ENCODE measurements around the gene TNNT1. TPM values are rescaled to one million over a fixed set of nuclear protein-coding genes. Genes with fewer than 3 reads are reported as not detected.
A peak's percentile ranks its signal among the peaks of the same experiment; 100 is the strongest.

TNNT1 gene
- total and polyA plus RNA-seq, 12 donors = 0.36 to 11.1 (median 0.90) TPM; not detected in 4

DNA sequence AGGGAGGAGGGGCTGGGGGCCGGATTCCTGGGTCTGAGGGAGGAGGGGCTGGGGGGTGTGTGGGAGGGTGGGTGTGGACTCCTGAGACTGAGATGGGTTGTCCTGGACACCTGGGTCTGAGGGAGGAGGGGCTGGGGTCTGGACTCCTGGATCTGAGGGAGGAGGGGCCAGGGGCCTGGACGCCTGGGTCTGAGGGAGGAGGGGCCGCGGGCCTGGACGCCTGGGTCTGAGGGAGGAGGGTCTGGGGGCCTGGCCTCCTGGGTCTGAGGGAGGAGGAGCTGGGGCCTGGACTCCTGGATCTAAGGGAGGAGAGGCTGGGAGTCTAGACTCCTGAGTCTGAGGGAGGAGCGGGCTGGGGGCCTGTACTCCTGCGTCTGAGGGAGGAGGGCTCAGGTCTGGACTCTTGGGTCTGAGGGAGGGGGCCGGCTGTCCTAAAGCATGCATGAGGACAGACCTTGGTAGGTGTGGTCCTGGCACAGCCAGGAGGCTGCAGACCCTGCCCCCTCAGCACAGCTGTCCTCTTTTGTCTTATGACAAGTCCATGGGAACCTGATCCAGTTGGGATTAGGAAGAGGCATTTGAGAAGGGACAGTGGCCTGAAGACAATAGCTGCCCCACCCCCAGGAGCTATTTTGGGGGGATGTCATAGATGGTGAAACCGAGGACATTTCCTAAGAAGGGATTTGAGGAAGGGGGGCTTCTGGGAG, 1.3 kb downstream of the TNNT1 start:
- H3K4me3 ChIP-seq = no peak overlapping the region
- H3K27ac ChIP-seq = no peak overlapping the region
- H3K4me1 ChIP-seq (replicated peaks in 1 of 2) = no peaks in the 10 kb centered on the region
- H3K27me3 ChIP-seq = peaks cover 28% of the 10 kb centered on the region
- 37 to 50% (median 47%) methylated on average over 3 to 9 of the region's 9 CpGs; no CpG with 5 or more reads in 1 of the 4 donors for WGBS, 4 donors
- no peak for DNase-seq
- H3K9me3 ChIP-seq (replicated peaks in 1 of 3) = no peaks in the 10 kb centered on the region
- no peaks in the 10 kb centered on the region for H3K36me3 ChIP-seq (replicated peaks in 1 of 2)
- intact Hi-C loops (cut with DNase I) = loop anchor here in 1 of 2 donors (10.0 kb wide), 2 partner anchors 267 to 357 kb away; no protein-coding TSS in a partner anchor
- TF ChIP-seq POLR2A (IDR thresholded peaks at IDR 0.05) = no peak
- TF ChIP-seq, protein P1, sequence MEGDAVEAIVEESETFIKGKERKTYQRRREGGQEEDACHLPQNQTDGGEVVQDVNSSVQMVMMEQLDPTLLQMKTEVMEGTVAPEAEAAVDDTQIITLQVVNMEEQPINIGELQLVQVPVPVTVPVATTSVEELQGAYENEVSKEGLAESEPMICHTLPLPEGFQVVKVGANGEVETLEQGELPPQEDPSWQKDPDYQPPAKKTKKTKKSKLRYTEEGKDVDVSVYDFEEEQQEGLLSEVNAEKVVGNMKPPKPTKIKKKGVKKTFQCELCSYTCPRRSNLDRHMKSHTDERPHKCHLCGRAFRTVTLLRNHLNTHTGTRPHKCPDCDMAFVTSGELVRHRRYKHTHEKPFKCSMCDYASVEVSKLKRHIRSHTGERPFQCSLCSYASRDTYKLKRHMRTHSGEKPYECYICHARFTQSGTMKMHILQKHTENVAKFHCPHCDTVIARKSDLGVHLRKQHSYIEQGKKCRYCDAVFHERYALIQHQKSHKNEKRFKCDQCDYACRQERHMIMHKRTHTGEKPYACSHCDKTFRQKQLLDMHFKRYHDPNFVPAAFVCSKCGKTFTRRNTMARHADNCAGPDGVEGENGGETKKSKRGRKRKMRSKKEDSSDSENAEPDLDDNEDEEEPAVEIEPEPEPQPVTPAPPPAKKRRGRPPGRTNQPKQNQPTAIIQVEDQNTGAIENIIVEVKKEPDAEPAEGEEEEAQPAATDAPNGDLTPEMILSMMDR (IDR thresholded peaks at IDR 0.05) = no peak

DNA sequence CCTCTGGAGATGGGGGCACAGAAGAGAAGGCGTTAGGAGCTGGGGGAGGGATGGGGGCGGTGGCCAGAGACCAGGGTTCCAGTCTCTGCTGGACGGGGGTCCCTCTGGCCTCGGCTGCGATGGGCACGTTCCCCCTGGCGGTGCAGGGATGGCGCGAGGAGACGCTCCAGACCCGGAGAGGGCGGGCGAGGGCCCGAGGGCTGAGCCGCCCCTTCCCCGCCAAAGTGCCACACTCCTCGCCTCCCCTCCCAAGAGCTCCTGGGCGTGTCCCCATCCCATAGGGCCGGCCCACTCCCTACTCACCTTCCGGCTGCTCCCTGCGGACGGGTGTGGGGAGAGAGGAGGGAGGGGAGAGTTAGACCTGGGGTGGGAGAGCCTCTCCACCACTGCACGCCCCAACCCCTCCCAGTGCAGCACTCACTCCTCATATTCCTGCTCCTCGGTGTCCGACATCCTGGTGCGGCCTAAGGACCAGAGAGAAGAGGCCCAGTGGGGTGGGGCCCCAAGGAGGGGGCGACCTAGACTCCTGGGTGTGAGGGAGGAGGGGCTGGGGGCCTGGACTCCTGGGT, 2.2 kb downstream of the TNNT1 start:
- DNase-seq = no peak
- peaks cover 36% of the 10 kb centered on the region for H3K27me3 ChIP-seq
- TF ChIP-seq, protein P1 (IDR thresholded peaks at IDR 0.05) = no peak
- no peak for TF ChIP-seq POLR2A (IDR thresholded peaks at IDR 0.05)
- no peak overlapping the region for H3K4me3 ChIP-seq
- WGBS, 4 donors = 5 to 13% (median 9%) methylated on average over 3 to 26 of the region's 27 CpGs
- H3K27ac ChIP-seq = no peak overlapping the region
- no peaks in the 10 kb centered on the region for H3K36me3 ChIP-seq (replicated peaks in 1 of 2)
- peaks cover 0 to 1% of the 10 kb centered on the region in 2 donors for H3K4me1 ChIP-seq (replicated peaks in 1 of 2)
- H3K9me3 ChIP-seq (replicated peaks in 1 of 3) = no peaks in the 10 kb centered on the region
- intact Hi-C loops (cut with DNase I) = loop anchor here in 1 of 2 donors (10.0 kb wide), 2 partner anchors 268 to 358 kb away; no protein-coding TSS in a partner anchor

DNA sequence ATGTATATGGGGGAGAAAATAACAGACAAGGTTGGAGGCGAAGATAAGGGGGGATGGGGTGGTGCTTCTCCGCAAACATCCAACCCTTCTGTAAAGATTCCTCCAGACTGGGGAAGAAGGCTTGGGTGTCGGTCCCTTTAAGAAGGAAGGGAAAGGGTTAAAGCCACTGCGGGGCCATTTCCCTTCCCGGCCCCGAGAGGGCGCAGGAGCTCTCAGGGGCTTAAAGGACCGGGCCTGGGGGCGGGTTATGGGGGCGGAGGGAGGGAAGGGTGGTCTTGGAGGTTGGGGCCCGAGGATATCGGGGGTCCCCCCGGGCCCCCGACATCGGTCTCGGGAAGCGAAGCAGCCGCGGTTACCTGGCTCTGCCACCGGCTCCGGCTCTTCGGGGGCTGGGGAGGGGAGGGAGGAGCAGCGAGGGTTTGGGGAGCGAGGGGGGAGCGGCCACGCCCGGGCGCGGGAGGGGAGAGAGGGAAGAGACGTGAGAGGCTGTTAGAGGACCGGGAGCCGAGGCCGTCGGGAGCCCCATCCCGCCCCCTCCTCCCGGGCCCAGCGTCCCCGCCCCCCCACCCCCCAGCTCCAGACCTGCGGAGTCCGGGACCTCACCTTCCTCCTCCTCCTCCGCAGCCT, 2.8 kb downstream of the TNNT1 start:
- peaks cover 41% of the 10 kb centered on the region for H3K27me3 ChIP-seq
- intact Hi-C loops (cut with DNase I) = loop anchor here in 1 of 2 donors (10.0 kb wide), 2 partner anchors 269 to 359 kb away; no protein-coding TSS in a partner anchor

More for the DNA sequence above, 2.8 kb downstream of the TNNT1 start:
- Histone ChIP-seq H3K36me3 (replicated peaks in 1 of 2) (no peaks in the 10 kb centered on the region), H3K4me3 (no peak overlapping the region), H3K4me1 (replicated peaks in 1 of 2) (peaks cover 0 to 7% of the 10 kb centered on the region in 2 donors), H3K27ac (no peak overlapping the region), H3K9me3 (replicated peaks in 1 of 3) (no peaks in the 10 kb centered on the region)
- TF ChIP-seq POLR2A (IDR thresholded peaks at IDR 0.05) = no peak
- TF ChIP-seq, protein P1 (IDR thresholded peaks at IDR 0.05) = peak in 1 of 6 experiments; percentile 8
- DNase-seq = no peak
- 1 to 3% (median 2%) methylated on average over 11 to 32 of the region's 41 CpGs for WGBS, 4 donors

Data from adrenal gland (tissue), 12 donors.